Activated CD4-positive, alpha-beta T cell treated with anti-CD3 and anti-CD28 coated beads for 36 hours (primary cell): ENCODE measurements around the gene IZUMO1. TPM values are rescaled to one million over a fixed set of nuclear protein-coding genes. Genes with fewer than 3 reads are reported as not detected.

Source experiments
- ATAC-seq: fragments of 200-7000 bp; cut with Tn5 transposase; one replicate; pipeline ENCODE4 v1.10.0; 2021; ENCODE audit warnings: mild to moderate bottlenecking, moderate library complexity
- CTCF ChIA-PET: fragments of 350-600 bp; sonication (Branson Sonifier 250); formaldehyde crosslinking; loops from one replicate; lab custom pipeline; 2021; ENCODE audit warnings: antibody characterized with exemption; lab: Charles Lee
- POLR2A ChIA-PET: fragments of 350-600 bp; sonication (Branson Sonifier 250); formaldehyde crosslinking; loops from one replicate; lab custom pipeline; 2021; ENCODE audit warnings: antibody characterized with exemption, inconsistent platforms; lab: Charles Lee
- DNase-seq: peaks from one replicate; pipeline ENCODE4 v3.0.0-alpha.2; 2020
- H3K27ac Mint-ChIP-seq: one replicate; pipeline ENCODE4 v1.8.0; 2021; ENCODE audit warnings: mixed read lengths
- H3K27me3 Mint-ChIP-seq: one replicate; pipeline ENCODE4 v1.8.0; 2021; ENCODE audit warnings: mixed read lengths
- H3K36me3 Mint-ChIP-seq: one replicate; pipeline ENCODE4 v1.8.0; 2021; ENCODE audit warnings: low read depth, mixed read lengths
- H3K4me1 Mint-ChIP-seq: one replicate; pipeline ENCODE4 v1.8.0; 2021; ENCODE audit warnings: mixed read lengths
- H3K4me3 Mint-ChIP-seq: one replicate; pipeline ENCODE4 v1.8.0; 2021; ENCODE audit warnings: mild to moderate bottlenecking, moderate library complexity, mixed read lengths
- H3K9me3 Mint-ChIP-seq: one replicate; pipeline ENCODE4 v1.8.0; 2021; ENCODE audit warnings: low read depth, mixed read lengths
- intact Hi-C, 2 experiments: fragments of 100-400 bp; cut with DNase I in 1 of 2; cut with micrococcal nuclease in 1 of 2; formaldehyde crosslinking; loops; one replicate each; pipeline versions ENCODE4 v1.14.2 to v1.15.1; 2022 to 2024; cut with DNase I, micrococcal nuclease
- total RNA-seq, 2 experiments: library from RNA; stranded (reverse); gene quantifications; one replicate each; pipeline ENCODE4 v1.2.3, GENCODE V29; 2021

Gene IZUMO1
- total RNA-seq, 2 experiments from 2014 or later, result not detected

GRCh38 chr19:48757089-48757675 is 10.5 kb upstream of the IZUMO1 start:
- ChIA-PET CTCF (interaction anchor here (1.3 kb wide), 1 partner anchor 39 kb away, joined by 5 read pairs; no protein-coding TSS in a partner anchor), POLR2A (no interaction called here)
- H3K4me1 Mint-ChIP-seq, result peaks cover 13% of the 10 kb centered on the region
- no peak for DNase-seq
- no peak overlapping the region for H3K4me3 Mint-ChIP-seq
- H3K27ac Mint-ChIP-seq, result no peak overlapping the region
- H3K9me3 Mint-ChIP-seq, result no peaks in the 10 kb centered on the region
- no peak for ATAC-seq
- peaks cover 15% of the 10 kb centered on the region for H3K27me3 Mint-ChIP-seq
- H3K36me3 Mint-ChIP-seq, result no peaks in the 10 kb centered on the region
- intact Hi-C loops, result no loop called here

GRCh38 chr19:48756686-48757085 is 10.0 kb upstream of the IZUMO1 start:
- intact Hi-C loops, result no loop called here
- POLR2A ChIA-PET, result no interaction called here

GRCh38 chr19:48756212-48756611 is 9.5 kb upstream of the IZUMO1 start:
- Mint-ChIP-seq H3K27me3 (peaks cover 19% of the 10 kb centered on the region), H3K4me3 (no peak overlapping the region), H3K27ac (no peak overlapping the region), H3K36me3 (no peaks in the 10 kb centered on the region), H3K4me1 (peaks cover 17% of the 10 kb centered on the region), H3K9me3 (no peaks in the 10 kb centered on the region)
- no peak for ATAC-seq
- intact Hi-C loops, result no loop called here
- ChIA-PET POLR2A (no interaction called here), CTCF (no interaction called here)
- no peak for DNase-seq

More at GRCh38 chr19:48756686-48757085, 10.0 kb upstream of the IZUMO1 start:
- H3K4me1 Mint-ChIP-seq, result peaks cover 16% of the 10 kb centered on the region
- DNase-seq, result no peak
- H3K4me3 Mint-ChIP-seq, result no peak overlapping the region
- ATAC-seq, result no peak
- H3K27me3 Mint-ChIP-seq, result peaks cover 18% of the 10 kb centered on the region
- H3K27ac Mint-ChIP-seq, result no peak overlapping the region
- no peaks in the 10 kb centered on the region for H3K9me3 Mint-ChIP-seq
- no peaks in the 10 kb centered on the region for H3K36me3 Mint-ChIP-seq
- CTCF ChIA-PET, result interaction anchor here (1.3 kb wide), 1 partner anchor 39 kb away, joined by 5 read pairs; no protein-coding TSS in a partner anchor

DNA sequence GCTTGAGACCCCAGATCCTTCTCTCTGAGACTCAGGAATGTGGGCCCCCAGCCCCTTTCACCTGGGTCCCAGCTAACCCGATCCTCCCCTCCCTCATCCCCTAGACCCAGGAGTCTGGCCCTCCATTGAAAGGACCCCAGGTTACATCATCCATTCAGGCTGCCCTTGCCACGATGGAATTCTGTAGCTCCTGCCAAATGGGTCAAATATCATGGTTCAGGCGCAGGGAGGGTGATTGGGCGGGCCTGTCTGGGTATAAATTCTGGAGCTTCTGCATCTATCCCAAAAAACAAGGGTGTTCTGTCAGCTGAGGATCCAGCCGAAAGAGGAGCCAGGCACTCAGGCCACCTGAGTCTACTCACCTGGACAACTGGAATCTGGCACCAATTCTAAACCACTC is 9.1 kb upstream of the IZUMO1 start:
- ATAC-seq, result no peak
- intact Hi-C loops, result no loop called here
- ChIA-PET CTCF (no interaction called here), POLR2A (no interaction called here)
- H3K27ac Mint-ChIP-seq, result no peak overlapping the region
- no peaks in the 10 kb centered on the region for H3K36me3 Mint-ChIP-seq
- H3K9me3 Mint-ChIP-seq, result no peaks in the 10 kb centered on the region
- H3K4me3 Mint-ChIP-seq, result no peak overlapping the region
- H3K27me3 Mint-ChIP-seq, result peaks cover 20% of the 10 kb centered on the region
- no peak for DNase-seq
- H3K4me1 Mint-ChIP-seq, result peaks cover 17% of the 10 kb centered on the region

GRCh38 chr19:48755084-48755641 is 8.5 kb upstream of the IZUMO1 start, which contains the start of gene FGF21:
FGF21 (plus strand) TSS chr19:48755524; CDS start chr19:48756237, 713 bp downstream.
- Mint-ChIP-seq H3K27ac (no peak within 1 kb of the TSS), H3K4me1 (peaks cover 13% of the 10 kb centered on the region), H3K27me3 (peaks cover 17% of the 10 kb centered on the region), H3K36me3 (no peaks in the 10 kb centered on the region), H3K9me3 (no peaks in the 10 kb centered on the region), H3K4me3 (no peak within 1 kb of the TSS)
- intact Hi-C loops, result no loop called here
- ATAC-seq (no peak), DNase-seq (no peak)
- ChIA-PET POLR2A (no interaction called here), CTCF (no interaction called here)

DNA sequence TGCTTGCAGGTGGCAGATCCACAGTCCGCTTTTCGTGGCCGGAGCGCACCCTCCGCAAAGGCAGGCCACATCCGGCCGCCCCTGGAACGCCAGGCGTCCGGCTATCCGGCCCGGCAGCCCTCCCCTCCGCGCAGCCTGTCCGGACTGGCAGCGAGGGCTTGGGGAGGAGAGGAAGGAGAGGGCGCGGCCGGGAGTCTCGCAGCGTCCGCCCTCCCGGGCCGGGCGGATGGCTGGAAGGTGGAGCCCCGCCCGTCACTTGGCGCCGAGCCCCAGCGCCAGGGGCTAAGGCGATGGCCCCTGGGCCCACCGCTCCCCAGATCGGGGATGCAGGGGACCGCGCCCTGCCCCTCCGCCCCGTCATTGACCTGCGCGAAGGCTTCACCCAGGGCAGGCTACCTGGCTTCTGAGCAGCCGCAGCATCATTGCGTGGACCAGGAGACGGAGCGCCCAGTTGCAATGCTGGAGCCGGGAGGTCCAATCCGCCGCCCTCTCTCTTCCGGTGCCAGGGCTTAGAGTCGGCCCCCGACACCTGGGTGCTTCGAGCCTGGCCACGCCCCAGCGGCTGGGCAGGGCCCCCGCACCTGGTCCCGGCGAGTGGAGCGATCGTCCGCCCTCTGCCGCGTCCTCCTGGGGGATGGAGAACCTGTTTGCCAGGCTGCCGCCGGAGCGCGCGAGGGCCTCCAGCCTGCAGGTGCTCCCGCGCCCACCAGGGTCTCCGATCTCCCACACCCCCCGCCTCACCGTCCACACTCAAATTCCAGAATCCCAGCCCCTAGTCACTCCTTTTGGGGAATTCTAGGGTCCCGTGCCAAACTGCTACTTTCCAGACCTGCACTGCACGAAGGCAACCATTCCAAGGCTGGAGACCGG is 6.0 kb upstream of the IZUMO1 start, which contains the start of gene FUT1:
Gene FUT1, minus strand, starts transcription at position 146 of the 870 bp plus-strand sequence. CDS start 1,360 bp downstream, outside the sequence.
- Mint-ChIP-seq H3K4me3 (peak within 1 kb of the TSS; percentile 66), H3K27ac (no peak within 1 kb of the TSS), H3K9me3 (no peaks in the 10 kb centered on the region), H3K4me1 (peaks cover 13% of the 10 kb centered on the region), H3K36me3 (no peaks in the 10 kb centered on the region), H3K27me3 (peaks cover 17% of the 10 kb centered on the region)
- ChIA-PET POLR2A (interaction anchor here (0.7 kb wide), 1 partner anchor 304 kb away, joined by 4 read pairs; no protein-coding TSS in a partner anchor), CTCF (no interaction called here)
- DNase-seq (peak; percentile 60), ATAC-seq (peak; percentile 81)
- intact Hi-C loops, result no loop called here

DNA sequence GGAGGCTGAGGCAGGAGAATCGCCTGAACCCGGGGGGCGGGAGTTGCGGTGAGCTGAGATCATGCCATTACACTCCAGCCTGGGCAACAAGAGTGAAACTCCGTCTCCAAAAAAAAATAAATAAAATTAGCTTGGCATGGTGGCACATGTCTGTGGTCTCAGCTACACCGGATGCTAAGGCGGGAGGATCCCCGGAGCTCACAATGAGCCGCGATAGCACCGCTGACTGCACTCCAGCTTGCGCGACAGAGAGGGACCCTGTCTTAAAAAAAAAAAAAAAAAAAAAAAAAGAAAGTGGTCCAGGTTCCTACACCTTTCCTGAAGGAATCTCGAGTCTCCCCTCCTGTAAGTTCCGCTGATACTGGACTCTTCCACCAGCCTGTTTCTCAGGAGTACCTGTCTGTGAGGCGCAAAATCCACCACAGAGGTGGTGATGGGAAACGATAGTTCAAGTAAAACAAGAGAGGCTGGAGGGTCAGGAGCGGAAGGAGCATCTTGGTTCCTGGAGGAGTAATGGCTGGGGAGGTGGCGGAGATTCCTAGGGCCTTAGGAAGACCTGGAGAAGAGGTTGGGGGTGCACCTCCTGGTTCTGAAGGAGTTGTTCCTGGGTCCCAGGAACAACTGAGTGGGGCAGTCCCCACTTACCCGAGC is 5.3 kb upstream of the IZUMO1 start:
- intact Hi-C loops, result no loop called here
- Mint-ChIP-seq H3K4me1 (peaks cover 15% of the 10 kb centered on the region), H3K9me3 (no peaks in the 10 kb centered on the region), H3K4me3 (peak overlapping the region; percentile 66), H3K27me3 (peaks cover 17% of the 10 kb centered on the region), H3K27ac (no peak overlapping the region), H3K36me3 (no peaks in the 10 kb centered on the region)
- POLR2A ChIA-PET, result interaction anchor here (0.7 kb wide), 1 partner anchor 305 kb away, joined by 4 read pairs; no protein-coding TSS in a partner anchor
- CTCF ChIA-PET, result no interaction called here
- DNase-seq, result peak; percentile 39
- no peak for ATAC-seq

- peaks cover 22% of the 10 kb centered on the region for H3K27me3 Mint-ChIP-seq
- no peak for DNase-seq
- POLR2A ChIA-PET, result interaction anchor here (0.5 kb wide), 1 partner anchor 13 kb away, joined by 5 read pairs; no protein-coding TSS in a partner anchor
- H3K4me1 Mint-ChIP-seq, result peaks cover 22% of the 10 kb centered on the region
- intact Hi-C loops, result no loop called here
- H3K4me3 Mint-ChIP-seq, result no peak overlapping the region
- CTCF ChIA-PET, result interaction anchor here (0.6 kb wide), 1 partner anchor 54 kb away, joined by 3 read pairs; no protein-coding TSS in a partner anchor
- peaks cover 2% of the 10 kb centered on the region for H3K9me3 Mint-ChIP-seq
- H3K36me3 Mint-ChIP-seq, result no peaks in the 10 kb centered on the region
- no peak overlapping the region for H3K27ac Mint-ChIP-seq
- no peak for ATAC-seq
These were observed 4.2 kb upstream of the IZUMO1 start for GRCh38 chr19:48750771-48751504.

DNA sequence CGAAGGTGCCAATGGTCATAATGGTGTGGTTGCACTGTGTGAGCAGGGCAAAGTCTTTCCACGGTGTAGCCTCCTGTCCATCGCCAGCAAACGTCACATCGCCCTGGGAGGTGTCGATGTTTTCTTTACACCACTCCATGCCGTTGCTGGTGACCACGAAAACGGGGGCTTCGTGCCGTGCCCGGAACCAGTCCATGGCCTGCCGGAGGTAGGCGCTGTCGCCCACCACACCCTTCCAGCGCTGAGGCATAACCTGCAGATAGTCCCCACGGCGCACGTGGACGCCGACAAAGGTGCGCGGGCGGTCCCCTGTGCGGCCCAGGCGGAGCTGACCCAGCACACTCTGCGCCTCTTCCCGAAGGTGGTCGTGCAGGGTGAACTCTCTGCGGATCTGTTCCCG is 3.6 kb upstream of the IZUMO1 start:
- ATAC-seq, result no peak
- no peak for DNase-seq
- intact Hi-C loops, result no loop called here
- H3K9me3 Mint-ChIP-seq, result peaks cover 2% of the 10 kb centered on the region
- CTCF ChIA-PET, result interaction anchor here (0.6 kb wide), 1 partner anchor 54 kb away, joined by 3 read pairs; no protein-coding TSS in a partner anchor
- H3K27ac Mint-ChIP-seq, result no peak overlapping the region
- no peaks in the 10 kb centered on the region for H3K36me3 Mint-ChIP-seq
- POLR2A ChIA-PET, result interaction anchor here (0.5 kb wide), 1 partner anchor 13 kb away, joined by 5 read pairs; no protein-coding TSS in a partner anchor
- H3K4me1 Mint-ChIP-seq, result peaks cover 27% of the 10 kb centered on the region
- peaks cover 27% of the 10 kb centered on the region for H3K27me3 Mint-ChIP-seq
- H3K4me3 Mint-ChIP-seq, result no peak overlapping the region

- POLR2A ChIA-PET, result no interaction called here
- CTCF ChIA-PET, result no interaction called here
- peaks cover 2% of the 10 kb centered on the region for H3K9me3 Mint-ChIP-seq
These were observed 3.0 kb upstream of the IZUMO1 start for GRCh38 chr19:48749571-48750198.

More at GRCh38 chr19:48749571-48750198, 3.0 kb upstream of the IZUMO1 start:
- intact Hi-C loops, result loop anchor here in 1 of 2 experiments (5.0 kb wide), 1 partner anchor 237 kb away; the partner anchor contains the start of gene LMTK3
- ATAC-seq (no peak), DNase-seq (no peak)
- Mint-ChIP-seq H3K4me1 (peaks cover 27% of the 10 kb centered on the region), H3K4me3 (no peak overlapping the region), H3K27me3 (peaks cover 27% of the 10 kb centered on the region), H3K36me3 (no peaks in the 10 kb centered on the region), H3K27ac (no peak overlapping the region)
